HG02981 (cell line): ENCODE measurements around the gene PPM1L.
A peak's percentile ranks its signal among the peaks of the same experiment; 100 is the strongest.

Experiments
- ATAC-seq: cut with Tn5 transposase; IDR thresholded peaks from one replicate; pipeline ENCODE4 v1.9.1; 2021; ENCODE audit warnings: mild to moderate bottlenecking, moderate library complexity; ENCODE audit not compliant: unreplicated experiment

PPM1L gene

DNA sequence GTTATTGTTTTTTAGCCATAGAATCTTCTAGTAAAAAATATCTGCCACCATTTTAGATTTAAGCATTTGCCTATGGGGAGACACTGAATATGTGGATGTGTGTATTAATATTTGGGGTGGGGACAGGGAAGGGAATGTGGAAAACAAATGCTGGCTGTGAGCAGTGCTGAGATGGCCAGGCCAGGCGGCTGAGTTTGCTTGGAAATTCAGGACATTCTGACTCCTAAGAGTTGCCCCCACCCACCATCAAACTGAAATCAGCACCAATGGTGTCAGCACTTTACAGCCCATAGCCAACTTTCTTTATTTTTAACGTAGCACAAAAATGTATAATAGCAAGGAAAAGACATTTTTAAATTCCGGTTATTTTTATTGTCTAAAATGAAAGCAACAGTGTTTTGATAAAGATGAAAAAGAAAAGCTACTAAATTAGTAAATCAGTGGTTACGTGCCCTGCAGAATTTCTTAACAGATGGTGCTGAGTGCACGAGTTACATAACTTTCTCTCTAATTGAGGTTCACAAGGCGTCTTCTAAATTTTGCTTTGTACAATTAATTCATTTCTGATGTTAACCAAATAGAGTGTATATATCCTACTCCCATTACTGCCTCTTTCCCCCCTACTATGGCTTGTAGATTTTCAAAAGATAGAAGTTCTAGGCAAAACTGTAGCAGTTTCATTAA is 315.1 kb downstream of the PPM1L start:
- ATAC-seq, result no peak

DNA sequence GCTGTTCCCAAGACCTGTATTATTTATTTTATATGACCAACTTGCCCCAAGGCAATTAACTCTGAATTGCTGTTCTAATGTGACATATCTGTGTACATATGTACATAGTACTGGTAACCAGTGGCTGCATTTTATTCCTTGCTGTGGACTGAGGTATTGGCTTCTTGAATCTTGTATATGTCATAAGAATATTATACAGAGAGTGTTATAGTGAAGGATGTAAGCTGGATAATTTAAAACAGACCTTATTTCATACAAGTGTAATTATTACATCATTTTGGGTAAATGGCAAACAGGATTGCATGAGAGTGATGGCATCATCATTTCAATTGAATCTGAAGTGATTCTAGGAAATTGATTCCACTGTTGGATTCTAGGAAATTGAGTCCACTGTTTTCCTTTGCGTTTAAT is 316.2 kb downstream of the PPM1L start:
- ATAC-seq, result no peak

DNA sequence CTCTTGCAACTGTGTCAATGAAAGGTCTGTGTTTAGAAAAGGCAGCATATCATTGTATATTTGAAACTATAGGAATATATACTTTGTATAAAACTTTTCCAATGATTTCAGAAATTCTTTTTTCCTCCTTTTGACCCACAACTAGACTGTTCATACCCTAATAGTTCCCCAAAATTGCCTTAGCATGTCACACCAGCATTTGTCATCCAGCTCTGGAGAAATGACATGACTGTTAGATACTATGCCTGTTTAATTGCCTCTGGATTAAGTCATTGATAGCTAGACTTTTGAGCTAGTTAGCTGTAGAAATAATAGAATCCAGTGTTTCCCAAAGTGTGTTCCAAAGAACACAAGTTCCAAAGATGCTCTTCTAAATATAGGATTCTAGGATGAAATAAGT is 316.7 kb downstream of the PPM1L start:
- ATAC-seq, result no peak

DNA sequence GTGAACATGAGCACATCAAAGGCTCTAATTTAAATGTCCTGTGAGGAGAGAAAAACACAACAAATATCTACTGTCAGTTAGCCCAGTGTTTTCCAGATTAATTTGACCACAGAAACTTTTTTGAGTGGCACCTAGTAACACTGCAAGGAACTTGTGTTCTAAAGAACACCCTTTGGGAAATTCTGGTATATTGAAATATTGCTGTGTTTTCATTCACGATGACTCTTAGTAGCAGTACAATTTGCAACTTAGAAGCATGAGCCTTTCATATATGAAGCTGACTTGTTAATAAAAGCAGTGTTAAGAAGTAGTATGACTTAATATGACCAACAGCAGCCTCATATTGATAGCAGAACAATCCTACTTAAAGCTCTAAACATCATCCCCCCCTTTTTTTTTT is 317.1 kb downstream of the PPM1L start:
- no peak for ATAC-seq

DNA sequence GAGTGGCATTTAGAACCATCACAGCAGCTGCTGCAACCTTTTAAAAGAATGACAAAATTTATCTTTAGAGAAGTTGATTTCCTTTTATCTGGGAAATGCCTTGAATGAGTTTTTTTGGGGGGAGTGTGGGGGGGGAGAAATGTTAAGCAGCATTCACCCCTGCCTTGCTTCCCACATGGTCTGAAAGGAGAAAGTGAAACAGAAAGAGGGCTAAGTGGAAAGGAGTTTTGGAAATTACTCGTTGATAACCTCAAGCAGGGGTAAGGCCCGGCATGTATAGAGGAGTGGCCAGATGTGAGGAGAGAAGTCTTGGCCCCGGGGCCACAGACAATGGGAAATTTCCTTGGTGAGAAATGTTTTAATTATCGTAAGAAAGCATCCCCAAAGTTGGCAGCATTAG is 325.6 kb downstream of the PPM1L start:
- peak; percentile 92 for ATAC-seq

DNA sequence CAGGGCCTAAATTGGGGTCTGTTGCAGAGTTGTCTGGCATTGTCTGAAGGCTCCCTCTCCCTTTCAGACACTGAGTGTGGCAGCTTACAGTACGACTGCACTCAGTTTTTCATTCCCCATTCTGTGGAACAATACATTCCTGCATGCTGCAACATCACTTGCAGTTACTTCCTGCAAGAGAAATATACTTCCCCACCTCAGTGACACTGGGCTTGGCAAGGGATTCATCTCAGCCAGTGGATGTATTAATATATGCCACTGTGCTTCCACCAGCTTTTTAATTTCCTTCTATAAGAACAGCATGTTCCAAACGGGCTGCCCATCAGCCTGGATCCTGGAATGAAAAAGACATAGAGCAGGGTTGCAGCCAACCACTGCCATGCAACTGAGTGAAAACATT is 326.0 kb downstream of the PPM1L start:
- peak; percentile 18 for ATAC-seq

DNA sequence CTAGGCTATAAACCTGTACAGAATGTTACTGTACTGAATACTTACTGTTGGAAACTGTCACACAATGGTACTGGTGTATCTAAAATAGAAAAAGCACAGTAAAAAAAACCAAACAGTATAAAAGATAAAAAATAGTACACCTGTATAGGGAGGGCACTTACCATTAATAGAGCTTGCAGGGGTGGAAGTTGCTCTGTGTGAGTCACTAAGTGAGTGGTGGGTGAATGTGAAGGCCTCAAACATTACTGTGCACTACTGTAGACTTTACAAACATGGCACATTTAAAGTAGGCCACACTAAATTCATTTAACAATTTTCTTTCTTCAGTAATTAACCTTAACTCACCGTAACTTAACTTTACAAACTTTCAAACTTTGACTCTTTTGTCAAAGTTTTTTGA is 327.1 kb downstream of the PPM1L start:
- ATAC-seq, result no peak

DNA sequence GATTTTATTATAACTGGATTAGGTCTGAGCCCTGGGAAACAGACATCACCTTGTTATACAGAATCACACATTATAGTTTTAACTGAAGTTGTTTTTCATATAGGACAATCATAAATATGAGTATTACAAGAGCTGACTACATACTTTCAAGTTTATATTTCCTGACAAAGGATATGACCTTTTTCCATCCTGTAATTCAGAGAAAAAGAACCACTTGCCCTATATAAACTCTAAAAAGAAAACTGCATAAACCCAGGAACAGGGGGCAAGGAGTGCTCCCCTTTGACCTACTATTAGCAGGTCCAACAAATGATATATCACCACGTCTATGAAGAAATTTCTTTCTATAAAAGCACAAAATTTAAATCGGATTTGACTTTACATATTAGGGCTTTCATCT is 328.2 kb downstream of the PPM1L start:
- ATAC-seq, result no peak

DNA sequence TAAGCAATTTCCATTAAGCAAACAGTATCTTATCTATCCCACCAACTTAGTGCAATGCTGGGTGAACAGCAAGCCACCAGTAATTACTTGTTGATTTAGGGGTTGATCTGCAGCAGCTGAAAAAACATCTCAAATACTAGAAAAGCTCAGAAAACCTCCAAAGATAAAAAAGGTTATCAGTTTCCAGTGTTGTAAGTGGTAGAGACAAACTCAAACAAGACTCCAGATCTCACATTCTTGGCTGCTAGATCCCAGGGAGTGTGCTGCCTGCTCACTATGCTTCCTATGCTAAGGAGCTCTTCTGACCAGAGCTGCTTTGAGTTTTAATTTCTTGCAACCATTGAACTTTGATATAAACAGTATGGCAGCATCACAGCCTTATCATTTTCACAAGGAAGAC is 337.9 kb downstream of the PPM1L start:
- no peak for ATAC-seq

DNA sequence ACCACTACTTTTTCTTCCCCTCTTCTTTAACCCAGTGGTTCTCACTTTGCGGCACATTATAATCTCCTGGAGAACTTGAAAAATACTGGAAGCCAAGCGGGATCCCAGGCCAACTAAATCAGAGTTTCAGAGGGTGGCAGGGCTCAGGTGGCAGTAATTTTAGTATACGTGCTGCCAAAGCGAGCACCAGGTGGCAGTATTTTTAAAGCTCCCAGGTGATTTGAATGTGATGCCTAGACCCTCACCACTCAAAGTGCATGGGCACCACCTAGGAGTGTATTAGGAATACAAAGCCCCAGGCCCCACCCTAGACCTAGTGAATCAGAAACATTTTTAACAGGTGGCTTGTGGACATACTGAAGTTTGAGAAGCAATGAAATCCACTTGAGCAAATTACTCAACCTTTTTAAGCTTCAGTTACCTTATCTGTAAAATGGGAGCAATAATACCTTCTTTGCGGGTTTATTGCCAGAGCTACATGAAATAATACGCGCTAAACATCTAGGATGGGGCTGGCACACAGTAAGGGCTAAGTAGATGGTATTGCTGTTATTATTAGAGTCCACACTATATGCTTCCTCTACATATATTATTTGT is 340.8 kb downstream of the PPM1L start:
- ATAC-seq, result no peak

DNA sequence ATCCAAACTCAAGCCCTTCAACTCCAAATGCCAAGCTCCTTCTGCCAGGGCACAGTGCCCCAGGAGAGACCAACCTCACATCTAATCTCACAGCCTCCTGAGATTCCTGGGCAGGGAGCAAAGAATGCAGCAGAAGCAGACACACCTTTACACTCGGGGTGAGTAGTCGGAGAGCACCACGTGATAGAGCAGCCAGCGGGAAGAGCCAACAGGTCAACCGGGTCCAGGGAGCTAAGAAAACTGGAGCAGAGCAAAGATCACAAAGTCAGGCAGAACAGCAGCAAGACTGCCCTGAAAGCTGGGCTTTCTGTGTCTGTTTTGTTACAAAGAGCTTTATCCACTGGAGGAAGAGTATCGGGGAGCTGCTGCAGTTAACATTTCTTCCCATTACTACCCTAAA is 345.0 kb downstream of the PPM1L start:
- ATAC-seq, result no peak

DNA sequence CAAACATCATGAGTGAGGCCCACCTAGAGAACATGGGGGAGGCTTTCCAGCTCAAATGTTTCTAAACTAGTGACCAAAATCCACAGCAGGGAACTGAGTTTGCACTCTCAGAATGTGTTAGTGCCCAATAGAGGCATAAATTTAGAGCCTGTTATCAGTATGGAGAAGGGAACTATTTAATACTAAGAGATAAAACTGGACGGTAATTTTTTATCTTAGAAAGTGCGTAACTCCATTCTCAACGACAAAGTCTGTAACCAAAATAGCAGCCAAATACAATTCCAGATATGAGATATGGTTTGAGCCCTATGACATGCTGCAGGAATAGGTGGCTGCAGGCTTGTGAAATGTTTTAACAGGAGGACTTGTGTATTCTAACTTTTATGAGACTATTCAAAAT is 345.6 kb downstream of the PPM1L start:
- ATAC-seq, result no peak

DNA sequence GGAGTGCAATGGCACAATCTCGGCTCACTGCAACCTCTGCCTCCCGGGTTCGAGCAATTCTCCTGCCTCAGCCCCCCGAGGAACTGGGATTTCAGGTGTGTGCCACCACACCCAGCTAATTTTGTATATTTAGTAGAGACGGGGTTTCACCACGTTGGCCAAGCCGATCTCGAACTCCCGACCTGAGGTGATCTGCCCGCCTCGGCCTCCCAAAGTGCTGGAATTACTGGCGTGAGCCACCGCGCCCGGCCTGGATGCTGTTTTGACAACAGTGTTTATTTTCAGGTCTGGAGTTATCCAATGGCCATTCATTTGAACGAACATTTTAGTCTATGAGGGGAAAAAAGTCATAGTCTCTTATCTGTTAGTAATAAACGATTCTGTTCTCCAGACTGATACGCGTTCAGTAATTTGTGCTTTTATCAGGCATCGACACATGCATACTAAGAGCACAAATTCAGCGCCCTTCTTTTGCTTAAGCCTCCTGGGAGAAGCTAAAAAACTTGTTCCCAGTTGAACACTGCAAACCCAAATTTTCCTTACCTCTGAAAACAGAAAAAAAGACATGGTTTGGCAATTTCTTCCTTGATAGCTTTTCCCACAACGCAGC is 347.9 kb downstream of the PPM1L start:
- ATAC-seq, result no peak

DNA sequence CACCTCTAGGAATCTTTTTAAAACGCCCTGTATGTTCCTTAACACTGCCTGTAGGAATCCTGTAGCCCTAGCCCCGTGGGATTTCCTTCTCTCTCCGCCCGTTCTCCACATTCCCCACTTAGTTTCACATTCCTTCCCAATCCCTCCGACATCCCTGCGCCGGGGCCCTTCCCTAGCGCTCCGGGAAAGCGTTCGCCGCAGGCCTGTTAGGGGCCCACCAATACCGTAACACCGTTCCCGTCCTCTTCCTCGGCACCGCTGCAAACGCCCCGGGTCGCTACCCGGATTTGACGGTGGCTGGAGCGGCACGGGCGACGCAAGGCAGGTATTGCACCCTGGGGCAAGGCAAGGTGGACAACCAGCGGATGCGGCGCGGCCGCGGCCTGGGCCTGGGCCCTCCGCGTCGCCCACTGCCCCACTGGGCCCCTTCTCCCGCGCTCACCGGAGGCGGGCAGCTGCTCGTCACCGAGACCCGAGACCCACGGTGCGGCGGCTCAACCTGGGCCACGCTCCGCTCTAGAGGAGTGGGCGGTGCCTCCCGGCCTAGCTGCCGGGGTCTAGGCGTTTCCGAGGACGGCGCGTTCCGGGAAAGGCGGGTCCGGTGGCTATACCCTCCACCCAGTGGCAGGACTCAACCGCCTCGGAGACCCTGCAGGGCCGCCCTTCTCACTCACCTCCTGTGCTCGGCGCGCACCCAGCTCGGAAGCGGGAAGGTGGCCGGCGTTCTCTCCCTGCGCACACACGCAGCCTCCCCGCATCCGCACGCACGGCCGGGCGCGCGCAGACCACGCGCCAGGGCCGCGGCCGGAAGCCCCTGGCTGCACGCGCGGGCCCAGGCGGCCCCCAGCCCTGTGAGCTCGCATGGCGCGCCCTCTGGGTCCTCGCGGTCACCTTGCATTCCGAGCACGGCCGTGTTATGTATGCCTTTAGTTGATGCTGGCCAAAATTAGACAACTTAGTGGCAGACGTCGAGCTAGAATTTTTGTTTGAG is 348.8 kb downstream of the PPM1L start, which contains the start of gene B3GALNT1:
Gene B3GALNT1 (minus strand): TSS at position 789 of the 991 bp plus-strand sequence. CDS start 18,595 bp downstream, outside the sequence.
- peak; percentile 73 for ATAC-seq

DNA sequence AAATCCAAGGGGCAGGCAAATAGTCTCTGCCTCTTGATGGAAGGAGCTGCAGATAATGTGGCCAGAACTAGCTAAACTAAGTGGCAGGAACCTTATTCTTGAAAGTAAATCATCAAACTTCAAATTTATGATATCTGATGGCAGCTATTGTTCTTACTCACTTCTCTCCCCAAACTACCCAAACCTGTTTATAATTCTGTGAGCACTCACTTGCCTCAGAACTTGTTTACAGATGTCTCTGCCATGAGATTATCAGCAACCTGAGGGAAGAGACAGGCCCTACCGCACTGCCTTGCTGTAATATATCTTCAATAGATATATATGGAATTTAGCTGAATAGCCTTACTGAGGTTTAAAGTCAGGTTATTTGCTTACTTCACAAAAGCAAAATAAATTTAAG is 351.3 kb downstream of the PPM1L start:
- ATAC-seq, result no peak

DNA sequence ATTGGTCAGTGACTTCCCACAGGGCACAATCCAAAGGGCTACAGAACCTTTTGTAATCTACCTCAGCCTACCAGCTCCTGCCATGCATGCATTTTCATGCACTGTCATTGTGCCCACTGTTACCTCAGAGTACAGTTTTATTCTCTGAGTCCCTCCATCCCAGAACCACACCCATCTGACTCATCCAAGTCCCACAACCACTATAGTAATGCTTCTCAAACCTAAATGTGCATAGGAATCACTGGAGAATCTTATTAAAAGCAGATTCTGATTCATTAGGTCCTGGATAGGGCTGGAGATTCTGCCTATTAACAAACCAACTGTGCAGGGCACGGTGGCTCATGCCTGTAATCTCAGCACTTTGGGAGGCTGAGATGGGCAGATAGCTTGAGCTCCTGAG is 352.8 kb downstream of the PPM1L start:
- ATAC-seq, result no peak

DNA sequence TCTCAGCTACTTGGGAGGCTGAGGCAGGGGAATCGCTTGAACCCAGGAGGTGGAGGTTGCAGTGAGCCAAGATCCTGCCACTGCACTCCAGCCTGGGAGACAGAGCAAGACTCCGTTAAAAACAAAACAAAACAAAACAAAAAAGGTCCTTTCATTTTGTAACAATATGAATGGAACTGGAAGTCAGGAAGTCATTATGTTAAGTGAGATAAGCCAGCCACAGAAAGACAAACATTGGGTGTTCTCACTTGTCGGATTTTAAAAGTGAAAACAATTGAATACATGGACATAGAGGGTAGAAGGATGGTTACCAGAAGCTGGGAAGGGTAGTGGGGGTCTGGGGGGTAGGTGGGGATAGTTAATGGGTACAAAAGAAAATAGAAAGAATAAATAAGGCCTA is 361.6 kb downstream of the PPM1L start:
- no peak for ATAC-seq

DNA sequence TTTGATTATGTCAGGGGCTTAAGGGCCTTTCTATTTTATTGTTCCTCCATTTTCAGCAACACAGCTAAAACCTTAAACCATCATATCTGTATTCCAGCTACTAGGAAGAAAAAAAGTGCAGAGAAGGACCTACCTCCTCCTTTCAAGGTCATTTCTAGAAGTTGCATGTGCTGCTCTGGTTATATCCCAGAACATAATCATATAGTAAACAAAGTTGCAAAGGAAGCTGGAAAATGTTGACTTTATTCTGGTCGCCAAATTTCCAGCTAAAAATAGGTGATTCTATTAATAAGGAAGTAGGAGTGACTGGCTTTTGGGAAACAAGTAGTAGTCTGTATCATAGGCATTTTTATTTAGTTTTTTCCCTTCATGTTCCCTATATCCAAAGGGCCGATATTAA is 370.5 kb downstream of the PPM1L start:
- ATAC-seq, result no peak
